HUDEP-2 (cell line): Measurements from ENCODE around the gene MED27.
"Not testable (repeated sequence)": the region's sequence is repeated elsewhere in the genome, so short reads cannot be mapped to it uniquely, and the experiment has no call there.

Experiments used
- DNase-seq, 76 experiments: peaks; one replicate each; lab custom pipeline; 2025; ENCODE audit not compliant: unreplicated experiment in 76 of 76; lab: John Stamatoyannopoulos, UW

Gene MED27

GRCh38 chr9:131937451-131937850 lies 142.2 kb downstream of the MED27 start:
- DNase-seq = no peak

GRCh38 chr9:131936929-131937328 lies 142.7 kb downstream of the MED27 start:
- DNase-seq = no peak

- no peak for DNase-seq
These were observed 145.0 kb downstream of the MED27 start for GRCh38 chr9:131934673-131935072.

GRCh38 chr9:131927091-131927490 lies 152.6 kb downstream of the MED27 start:
- no peak for DNase-seq

- no peak for DNase-seq
These were observed 153.2 kb downstream of the MED27 start for GRCh38 chr9:131926360-131926922.

- no peak for DNase-seq
These were observed 153.9 kb downstream of the MED27 start for GRCh38 chr9:131925677-131926177.

GRCh38 chr9:131923766-131924165 lies 155.9 kb downstream of the MED27 start:
- no peak for DNase-seq

GRCh38 chr9:131923132-131923671 lies 156.5 kb downstream of the MED27 start:
- no peak for DNase-seq

- not testable (repeated sequence) for DNase-seq
These were observed 158.0 kb downstream of the MED27 start for GRCh38 chr9:131921635-131922034.

- DNase-seq = no peak
These were observed 160.5 kb downstream of the MED27 start for GRCh38 chr9:131919216-131919615.

GRCh38 chr9:131918481-131918880 lies 161.2 kb downstream of the MED27 start:
- no peak for DNase-seq

- DNase-seq = no peak
These were observed 162.7 kb downstream of the MED27 start for GRCh38 chr9:131917009-131917408.

GRCh38 chr9:131915181-131915580 lies 164.5 kb downstream of the MED27 start:
- no peak for DNase-seq

- no peak for DNase-seq
These were observed 167.0 kb downstream of the MED27 start for GRCh38 chr9:131912671-131913070.

- DNase-seq = no peak
These were observed 167.6 kb downstream of the MED27 start for GRCh38 chr9:131912069-131912468.

- no peak for DNase-seq
These were observed 169.1 kb downstream of the MED27 start for GRCh38 chr9:131910572-131910971.

- DNase-seq = no peak
These were observed 174.5 kb downstream of the MED27 start for GRCh38 chr9:131905144-131905543.

GRCh38 chr9:131899296-131900228 lies 180.1 kb downstream of the MED27 start:
- DNase-seq = no peak

GRCh38 chr9:131892902-131893500 lies 186.7 kb downstream of the MED27 start:
- no peak for DNase-seq

GRCh38 chr9:131892162-131892707 lies 187.4 kb downstream of the MED27 start:
- DNase-seq = no peak

- no peak for DNase-seq
These were observed 188.1 kb downstream of the MED27 start for GRCh38 chr9:131891598-131891997.
